GM23338 (cell line): Measurements from ENCODE around the gene MAP1B.

ENCODE experiments used
- CREB1 ChIP-seq: fragments of 250-450 bp; sonication (Bioruptor Pico); IDR thresholded peaks from 2 replicates; pipeline ENCODE4 v1.5.0; 2020; ENCODE audit warnings: low read depth, mild to moderate bottlenecking, moderate library complexity
- CTCF ChIP-seq, 2 experiments: fragments of 200-600 bp in 1 of 2; sonication (generic) in 1 of 2; conservative IDR thresholded peaks; 2 replicates each; pipeline versions ENCODE4 v1.5.1 to v1.6.1; 2016 to 2017; ENCODE audit warnings: antibody characterized with exemption in 2 of 2, low read depth in 2 of 2, mild to moderate bottlenecking in 2 of 2, moderate library complexity in 1 of 2
- EZH2 ChIP-seq: fragments of 200-600 bp; sonication (generic); IDR thresholded peaks from one replicate; pipeline ENCODE4 v1.8.0; 2017; ENCODE audit warnings: antibody characterized with exemption, mild to moderate bottlenecking, low read depth; ENCODE audit not compliant: unreplicated experiment
- EZH2phosphoT487 ChIP-seq: fragments of 200-600 bp; sonication (generic); IDR thresholded peaks from one replicate; pipeline ENCODE4 v1.8.1; 2018; ENCODE audit warnings: antibody characterized with exemption; ENCODE audit not compliant: unreplicated experiment
- JUNB ChIP-seq: IDR thresholded peaks from one replicate; pipeline ENCODE4 v1.6.1; 2016; ENCODE audit warnings: antibody characterized with exemption; ENCODE audit not compliant: unreplicated experiment
- POLR2AphosphoS5 ChIP-seq: IDR thresholded peaks from 2 replicates; pipeline ENCODE4 v1.6.1; 2016; ENCODE audit warnings: antibody characterized with exemption, low read depth
- REST ChIP-seq: IDR thresholded peaks from one replicate; pipeline ENCODE4 v1.6.1; 2018; ENCODE audit warnings: antibody characterized with exemption; ENCODE audit not compliant: unreplicated experiment
- STAT1 ChIP-seq: IDR thresholded peaks from one replicate; pipeline ENCODE4 v1.6.1; 2016; ENCODE audit warnings: antibody characterized with exemption; ENCODE audit not compliant: unreplicated experiment
- ZNF114 ChIP-seq: fragments of 250-450 bp; sonication (Bioruptor Pico); IDR thresholded peaks from 2 replicates; pipeline ENCODE4 v1.5.0; 2020; ENCODE audit warnings: mild to moderate bottlenecking, moderate library complexity
- TF ChIP-seq, protein P1 (sequence below): IDR thresholded peaks from 2 replicates; pipeline ENCODE4 v1.6.1; 2016; ENCODE audit warnings: antibody characterized with exemption

DNA sequence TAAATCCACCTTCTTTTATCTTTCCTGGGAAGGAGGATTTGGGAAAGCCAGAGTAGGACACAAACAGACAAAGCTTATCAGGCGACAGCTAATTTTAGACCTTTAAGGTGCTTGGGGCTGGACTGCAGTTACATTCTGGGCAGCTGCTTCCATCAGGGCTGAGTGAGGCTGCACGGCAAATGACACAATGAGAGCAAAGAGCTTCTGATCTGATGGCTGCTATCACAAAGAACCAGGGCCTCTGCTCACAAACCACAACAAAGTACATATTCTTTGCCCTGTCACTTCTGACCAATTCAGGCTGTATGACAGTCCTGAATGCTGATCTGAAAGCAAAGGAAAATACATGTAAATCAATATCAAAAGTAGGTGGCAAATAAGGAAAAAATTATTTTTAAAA lies 119.7 kb downstream of the MAP1B start:
- TF ChIP-seq CREB1 (CRISPR knock-in tag) = no peak
- TF ChIP-seq EZH2 = no peak
- TF ChIP-seq CTCF (conservative IDR thresholded peaks at IDR 0.05; ENCODE audit: low read depth in 2 of 2) = no peak
- TF ChIP-seq EZH2phosphoT487 = no peak
- TF ChIP-seq REST = no peak
- no peak for TF ChIP-seq POLR2AphosphoS5
- TF ChIP-seq, protein P1, sequence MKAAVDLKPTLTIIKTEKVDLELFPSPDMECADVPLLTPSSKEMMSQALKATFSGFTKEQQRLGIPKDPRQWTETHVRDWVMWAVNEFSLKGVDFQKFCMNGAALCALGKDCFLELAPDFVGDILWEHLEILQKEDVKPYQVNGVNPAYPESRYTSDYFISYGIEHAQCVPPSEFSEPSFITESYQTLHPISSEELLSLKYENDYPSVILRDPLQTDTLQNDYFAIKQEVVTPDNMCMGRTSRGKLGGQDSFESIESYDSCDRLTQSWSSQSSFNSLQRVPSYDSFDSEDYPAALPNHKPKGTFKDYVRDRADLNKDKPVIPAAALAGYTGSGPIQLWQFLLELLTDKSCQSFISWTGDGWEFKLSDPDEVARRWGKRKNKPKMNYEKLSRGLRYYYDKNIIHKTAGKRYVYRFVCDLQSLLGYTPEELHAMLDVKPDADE = no peak
- no peak for TF ChIP-seq STAT1
- TF ChIP-seq JUNB = no peak
- TF ChIP-seq ZNF114 = no peak
